22Rv1 (cell line): ENCODE measurements around the gene CTTN.
A peak's percentile ranks its signal among the peaks of the same experiment; 100 is the strongest.

ENCODE experiments used
- ZFX ChIP-seq: fragments of 450-650 bp; IDR thresholded peaks from 2 replicates; pipeline ENCODE4 v1.6.1; 2017; ENCODE audit warnings: antibody characterized with exemption, borderline replicate concordance
- TF ChIP-seq, protein P1 (sequence below): fragments of 450-650 bp; IDR thresholded peaks from 2 replicates; pipeline ENCODE4 v1.5.1; 2017; ENCODE audit warnings: mild to moderate bottlenecking

- TF ChIP-seq, protein P1, sequence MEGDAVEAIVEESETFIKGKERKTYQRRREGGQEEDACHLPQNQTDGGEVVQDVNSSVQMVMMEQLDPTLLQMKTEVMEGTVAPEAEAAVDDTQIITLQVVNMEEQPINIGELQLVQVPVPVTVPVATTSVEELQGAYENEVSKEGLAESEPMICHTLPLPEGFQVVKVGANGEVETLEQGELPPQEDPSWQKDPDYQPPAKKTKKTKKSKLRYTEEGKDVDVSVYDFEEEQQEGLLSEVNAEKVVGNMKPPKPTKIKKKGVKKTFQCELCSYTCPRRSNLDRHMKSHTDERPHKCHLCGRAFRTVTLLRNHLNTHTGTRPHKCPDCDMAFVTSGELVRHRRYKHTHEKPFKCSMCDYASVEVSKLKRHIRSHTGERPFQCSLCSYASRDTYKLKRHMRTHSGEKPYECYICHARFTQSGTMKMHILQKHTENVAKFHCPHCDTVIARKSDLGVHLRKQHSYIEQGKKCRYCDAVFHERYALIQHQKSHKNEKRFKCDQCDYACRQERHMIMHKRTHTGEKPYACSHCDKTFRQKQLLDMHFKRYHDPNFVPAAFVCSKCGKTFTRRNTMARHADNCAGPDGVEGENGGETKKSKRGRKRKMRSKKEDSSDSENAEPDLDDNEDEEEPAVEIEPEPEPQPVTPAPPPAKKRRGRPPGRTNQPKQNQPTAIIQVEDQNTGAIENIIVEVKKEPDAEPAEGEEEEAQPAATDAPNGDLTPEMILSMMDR: peak; percentile 95
- TF ChIP-seq ZFX: no peak
Observed at GRCh38 chr11:70467201-70468085, 69.1 kb downstream of the CTTN start.
